K562 (cell line): ENCODE results near the gene TMC5. TPM values are rescaled to one million over a fixed set of nuclear protein-coding genes. Genes with fewer than 3 reads are reported as not detected.

Experiments used
- CC2D1A ChIP-seq: fragments of 450-650 bp; IDR thresholded peaks from 2 replicates; pipeline ENCODE4 v1.6.1; 2017; ENCODE audit warnings: mild to moderate bottlenecking
- EHMT2 ChIP-seq: fragments of 450-650 bp; IDR thresholded peaks from 2 replicates; pipeline ENCODE4 v1.6.1; 2018; ENCODE audit warnings: antibody characterized with exemption
- FOXK1 ChIP-seq: sonication (generic); formaldehyde crosslinking; IDR thresholded peaks from 2 replicates; pipeline ENCODE4 v1.8.0; 2022; ENCODE audit warnings: missing genetic modification reagents, mild to moderate bottlenecking, borderline replicate concordance
- HMGN3 ChIP-seq: IDR thresholded peaks from 2 replicates; pipeline ENCODE4 v1.6.1; 2011; ENCODE audit warnings: borderline replicate concordance, low read depth, mild to moderate bottlenecking, mixed read lengths, low read length; ENCODE audit not compliant: insufficient read length; ENCODE audit errors: extremely low read depth
- JUND ChIP-seq, 2 experiments: IDR thresholded peaks; 2 replicates in 1 of 2; 3 replicates in 1 of 2; pipeline ENCODE4 v1.6.1; 2011; ENCODE audit warnings: borderline replicate concordance in 2 of 2, low read depth in 2 of 2, low read length in 2 of 2, improper control_type of control experiment in 1 of 2, missing biosample characterization in 1 of 2, missing genetic modification characterization in 1 of 2, missing genetic modification reagents in 1 of 2
- KAT2B ChIP-seq: IDR thresholded peaks from one replicate; pipeline ENCODE4 v1.6.1; 2012; ENCODE audit warnings: low read depth, mild to moderate bottlenecking, control low read depth, inconsistent platforms, low read length, moderate library complexity
- PHF20 ChIP-seq: fragments of 450-650 bp; IDR thresholded peaks from 2 replicates; pipeline ENCODE4 v1.6.1; 2018; ENCODE audit not compliant: partially characterized antibody
- THRAP3 ChIP-seq: fragments of 450-650 bp; IDR thresholded peaks from 2 replicates; pipeline ENCODE4 v1.6.1; 2016; ENCODE audit warnings: mild to moderate bottlenecking, inconsistent platforms, borderline replicate concordance
- ZBTB1 ChIP-seq: sonication (generic); formaldehyde crosslinking; IDR thresholded peaks from 2 replicates; pipeline ENCODE4 v1.8.1; 2023; ENCODE audit warnings: missing genetic modification reagents, low read depth, mild to moderate bottlenecking, borderline replicate concordance
- polyA plus RNA-seq, 8 experiments: library from polyadenylated mRNA; depleted of rRNA in 4 of 8; stranded (reverse) in 5 of 8; unstranded in 3 of 8; fragments of >200 nt; fragmentation: Nextera tagmentation in 2 of 8; fragmentation: Illumina TruSeq in 1 of 8; extraction: Ambion mirVana in 2 of 8; extraction: Trizol in 1 of 8; gene quantifications; 2 replicates each; pipeline versions ENCODE4 v1.2.1 to v1.2.3, GENCODE V29; 2011 to 2014; ENCODE audit warnings: inconsistent platforms in 1 of 8, missing spikeins in 1 of 8
- total RNA-seq, 7 experiments: library from RNA; depleted of rRNA in 6 of 7; stranded (reverse); fragments of >200 nt in 6 of 7; fragmentation: Illumina TruSeq in 2 of 7; extraction: Trizol in 2 of 7; gene quantifications; 2 replicates each; pipeline versions ENCODE4 v1.2.1 to v1.2.3, GENCODE V29; 2011 to 2021; ENCODE audit warnings: low replicate concordance in 1 of 7
- TF ChIP-seq, protein P1 (sequence below): IDR thresholded peaks from 2 replicates; pipeline ENCODE4 v1.6.1; 2012; ENCODE audit warnings: low read depth, low read length, improper control_type of control experiment, borderline replicate concordance
- TF ChIP-seq, protein P2 (sequence below): sonication (generic); formaldehyde crosslinking; IDR thresholded peaks from 2 replicates; pipeline ENCODE4 v1.8.1; 2023; ENCODE audit warnings: mild to moderate bottlenecking, missing genetic modification reagents, moderate library complexity
- TF ChIP-seq, protein P3 (sequence below): fragments of 450-650 bp; formaldehyde crosslinking; IDR thresholded peaks from 2 replicates; pipeline ENCODE4 v1.4.0; 2020; ENCODE audit warnings: mild to moderate bottlenecking, moderate library complexity
- TF ChIP-seq, protein P4 (sequence below): fragments of 250-450 bp; sonication (Bioruptor Pico); IDR thresholded peaks from 2 replicates; pipeline ENCODE4 v1.8.0; 2021; ENCODE audit warnings: moderate library complexity, mild to moderate bottlenecking, inconsistent platforms
- TF ChIP-seq, protein P5 (sequence below): fragments of 450-650 bp; IDR thresholded peaks from 2 replicates; pipeline ENCODE4 v1.6.1; 2016
- TF ChIP-seq, protein P6 (sequence below): fragments of 450-650 bp; IDR thresholded peaks from 2 replicates; pipeline ENCODE4 v1.6.1; 2017; ENCODE audit warnings: mild to moderate bottlenecking, moderate library complexity

Gene TMC5
- total and polyA plus RNA-seq, 9 of the 15 experiments (the other 6 are each of a cell fraction or from before 2014, with no cell fraction given), result 0.83 to 2.6 (median 1.6) TPM

DNA sequence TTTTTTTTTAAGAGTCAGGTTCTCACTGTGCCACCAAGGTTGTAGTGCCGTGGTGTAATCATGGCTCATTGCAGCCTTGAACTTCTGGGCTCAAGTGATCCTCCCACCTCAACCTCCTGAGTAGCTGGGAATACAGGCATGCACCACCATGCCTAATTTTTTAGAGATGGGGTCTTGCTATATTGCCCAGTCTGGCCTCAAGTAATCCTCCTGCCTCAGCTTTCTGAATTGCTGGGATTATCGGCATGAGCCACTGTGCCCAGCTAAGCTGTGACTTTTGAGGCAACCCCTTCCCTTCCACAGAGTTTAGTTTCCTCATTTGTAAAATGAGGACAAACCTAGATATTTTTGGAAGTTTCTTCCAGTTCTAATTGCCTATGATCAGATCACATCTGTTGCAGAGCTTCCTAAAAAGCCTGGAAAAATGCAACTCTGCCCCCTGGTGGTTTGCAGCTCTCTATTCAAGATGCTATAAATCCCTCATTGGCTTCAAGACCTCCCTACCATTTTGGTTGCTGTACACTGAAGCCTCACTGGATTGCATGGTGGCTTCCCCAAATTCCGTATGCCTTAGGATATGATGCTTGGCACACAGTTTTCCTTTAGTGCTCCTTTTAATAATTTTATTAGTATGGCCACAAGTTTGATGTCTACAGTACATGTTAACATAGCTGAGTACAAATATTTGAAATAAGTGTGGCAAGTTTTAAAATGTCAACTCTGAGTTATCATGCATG, 84.9 kb downstream of the TMC5 start (continued):
- TF ChIP-seq, protein P1, sequence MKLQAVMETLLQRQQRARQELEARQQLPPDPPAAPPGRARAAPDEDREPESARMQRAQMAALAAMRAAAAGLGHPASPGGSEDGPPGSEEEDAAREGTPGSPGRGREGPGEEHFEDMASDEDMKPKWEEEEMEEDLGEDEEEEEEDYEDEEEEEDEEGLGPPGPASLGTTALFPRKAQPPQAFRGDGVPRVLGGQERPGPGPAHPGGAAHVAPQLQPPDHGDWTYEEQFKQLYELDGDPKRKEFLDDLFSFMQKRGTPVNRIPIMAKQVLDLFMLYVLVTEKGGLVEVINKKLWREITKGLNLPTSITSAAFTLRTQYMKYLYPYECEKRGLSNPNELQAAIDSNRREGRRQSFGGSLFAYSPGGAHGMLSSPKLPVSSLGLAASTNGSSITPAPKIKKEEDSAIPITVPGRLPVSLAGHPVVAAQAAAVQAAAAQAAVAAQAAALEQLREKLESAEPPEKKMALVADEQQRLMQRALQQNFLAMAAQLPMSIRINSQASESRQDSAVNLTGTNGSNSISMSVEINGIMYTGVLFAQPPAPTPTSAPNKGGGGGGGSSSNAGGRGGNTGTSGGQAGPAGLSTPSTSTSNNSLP, result 0 out of 2 replicates have a peak, but pooled peaks have one; percentile 33
- TF ChIP-seq, protein P2, sequence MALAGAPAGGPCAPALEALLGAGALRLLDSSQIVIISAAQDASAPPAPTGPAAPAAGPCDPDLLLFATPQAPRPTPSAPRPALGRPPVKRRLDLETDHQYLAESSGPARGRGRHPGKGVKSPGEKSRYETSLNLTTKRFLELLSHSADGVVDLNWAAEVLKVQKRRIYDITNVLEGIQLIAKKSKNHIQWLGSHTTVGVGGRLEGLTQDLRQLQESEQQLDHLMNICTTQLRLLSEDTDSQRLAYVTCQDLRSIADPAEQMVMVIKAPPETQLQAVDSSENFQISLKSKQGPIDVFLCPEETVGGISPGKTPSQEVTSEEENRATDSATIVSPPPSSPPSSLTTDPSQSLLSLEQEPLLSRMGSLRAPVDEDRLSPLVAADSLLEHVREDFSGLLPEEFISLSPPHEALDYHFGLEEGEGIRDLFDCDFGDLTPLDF, result no peak
- TF ChIP-seq, protein P3, sequence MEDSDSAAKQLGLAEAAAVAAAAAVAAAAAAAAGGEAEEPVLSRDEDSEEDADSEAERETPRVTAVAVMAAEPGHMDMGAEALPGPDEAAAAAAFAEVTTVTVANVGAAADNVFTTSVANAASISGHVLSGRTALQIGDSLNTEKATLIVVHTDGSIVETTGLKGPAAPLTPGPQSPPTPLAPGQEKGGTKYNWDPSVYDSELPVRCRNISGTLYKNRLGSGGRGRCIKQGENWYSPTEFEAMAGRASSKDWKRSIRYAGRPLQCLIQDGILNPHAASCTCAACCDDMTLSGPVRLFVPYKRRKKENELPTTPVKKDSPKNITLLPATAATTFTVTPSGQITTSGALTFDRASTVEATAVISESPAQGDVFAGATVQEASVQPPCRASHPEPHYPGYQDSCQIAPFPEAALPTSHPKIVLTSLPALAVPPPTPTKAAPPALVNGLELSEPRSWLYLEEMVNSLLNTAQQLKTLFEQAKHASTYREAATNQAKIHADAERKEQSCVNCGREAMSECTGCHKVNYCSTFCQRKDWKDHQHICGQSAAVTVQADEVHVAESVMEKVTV (CRISPR knock-in tag), result peak; percentile 76
- TF ChIP-seq EHMT2 (peak; percentile 65; the same call in 1 of the 2 replicates), THRAP3 (no peak), HMGN3 (no peak), PHF20 (no peak), CC2D1A (0 out of 2 replicates have a peak, but pooled peaks have one; percentile 61), JUND (IDR thresholded peaks at IDR 0.05; ENCODE audit: borderline replicate concordance, low read depth, low read length) (peak; percentile 34; the same call in 1 of the 2 replicates), JUND (tag; IDR thresholded peaks at IDR 0.05; ENCODE audit: borderline replicate concordance, low read depth, low read length) (no peak), KAT2B (no peak), ZBTB1 (CRISPR knock-in tag) (no peak), FOXK1 (CRISPR knock-in tag) (no peak)
- TF ChIP-seq, protein P4, sequence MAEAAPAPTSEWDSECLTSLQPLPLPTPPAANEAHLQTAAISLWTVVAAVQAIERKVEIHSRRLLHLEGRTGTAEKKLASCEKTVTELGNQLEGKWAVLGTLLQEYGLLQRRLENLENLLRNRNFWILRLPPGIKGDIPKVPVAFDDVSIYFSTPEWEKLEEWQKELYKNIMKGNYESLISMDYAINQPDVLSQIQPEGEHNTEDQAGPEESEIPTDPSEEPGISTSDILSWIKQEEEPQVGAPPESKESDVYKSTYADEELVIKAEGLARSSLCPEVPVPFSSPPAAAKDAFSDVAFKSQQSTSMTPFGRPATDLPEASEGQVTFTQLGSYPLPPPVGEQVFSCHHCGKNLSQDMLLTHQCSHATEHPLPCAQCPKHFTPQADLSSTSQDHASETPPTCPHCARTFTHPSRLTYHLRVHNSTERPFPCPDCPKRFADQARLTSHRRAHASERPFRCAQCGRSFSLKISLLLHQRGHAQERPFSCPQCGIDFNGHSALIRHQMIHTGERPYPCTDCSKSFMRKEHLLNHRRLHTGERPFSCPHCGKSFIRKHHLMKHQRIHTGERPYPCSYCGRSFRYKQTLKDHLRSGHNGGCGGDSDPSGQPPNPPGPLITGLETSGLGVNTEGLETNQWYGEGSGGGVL (CRISPR knock-in tag), result no peak
- TF ChIP-seq, protein P5, sequence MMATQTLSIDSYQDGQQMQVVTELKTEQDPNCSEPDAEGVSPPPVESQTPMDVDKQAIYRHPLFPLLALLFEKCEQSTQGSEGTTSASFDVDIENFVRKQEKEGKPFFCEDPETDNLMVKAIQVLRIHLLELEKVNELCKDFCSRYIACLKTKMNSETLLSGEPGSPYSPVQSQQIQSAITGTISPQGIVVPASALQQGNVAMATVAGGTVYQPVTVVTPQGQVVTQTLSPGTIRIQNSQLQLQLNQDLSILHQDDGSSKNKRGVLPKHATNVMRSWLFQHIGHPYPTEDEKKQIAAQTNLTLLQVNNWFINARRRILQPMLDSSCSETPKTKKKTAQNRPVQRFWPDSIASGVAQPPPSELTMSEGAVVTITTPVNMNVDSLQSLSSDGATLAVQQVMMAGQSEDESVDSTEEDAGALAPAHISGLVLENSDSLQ, result no peak
- TF ChIP-seq, protein P6, sequence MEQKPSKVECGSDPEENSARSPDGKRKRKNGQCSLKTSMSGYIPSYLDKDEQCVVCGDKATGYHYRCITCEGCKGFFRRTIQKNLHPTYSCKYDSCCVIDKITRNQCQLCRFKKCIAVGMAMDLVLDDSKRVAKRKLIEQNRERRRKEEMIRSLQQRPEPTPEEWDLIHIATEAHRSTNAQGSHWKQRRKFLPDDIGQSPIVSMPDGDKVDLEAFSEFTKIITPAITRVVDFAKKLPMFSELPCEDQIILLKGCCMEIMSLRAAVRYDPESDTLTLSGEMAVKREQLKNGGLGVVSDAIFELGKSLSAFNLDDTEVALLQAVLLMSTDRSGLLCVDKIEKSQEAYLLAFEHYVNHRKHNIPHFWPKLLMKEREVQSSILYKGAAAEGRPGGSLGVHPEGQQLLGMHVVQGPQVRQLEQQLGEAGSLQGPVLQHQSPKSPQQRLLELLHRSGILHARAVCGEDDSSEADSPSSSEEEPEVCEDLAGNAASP, result no peak
